A204.1 (cell line): ENCODE results near the gene OR2AE1.

ENCODE experiments used
- FAIRE-seq: peaks from 2 replicates; lab custom pipeline; 2012; peaks lifted over from hg19 to GRCh38; lab: Jason Lieb, UNC

The OR2AE1 gene

GRCh38 chr7:99855236-99855635 is 21.6 kb downstream of the OR2AE1 start:
- no peak for FAIRE-seq

- no peak for FAIRE-seq
Measured at GRCh38 chr7:99848420-99849216, 28.2 kb downstream of the OR2AE1 start.

- no peak for FAIRE-seq
Measured at GRCh38 chr7:99844328-99844727, 32.5 kb downstream of the OR2AE1 start.

GRCh38 chr7:99843808-99844207 is 33.0 kb downstream of the OR2AE1 start:
- no peak for FAIRE-seq

- FAIRE-seq, result no peak
Measured at GRCh38 chr7:99842926-99843325, 33.9 kb downstream of the OR2AE1 start.

GRCh38 chr7:99840136-99840869 is 36.5 kb downstream of the OR2AE1 start:
- FAIRE-seq, result no peak

- FAIRE-seq, result no peak
Measured at GRCh38 chr7:99839287-99840021, 37.4 kb downstream of the OR2AE1 start.

GRCh38 chr7:99837649-99838361 is 39.0 kb downstream of the OR2AE1 start:
- no peak for FAIRE-seq

- no peak for FAIRE-seq
Measured at GRCh38 chr7:99835189-99835588, 41.6 kb downstream of the OR2AE1 start.

- no peak for FAIRE-seq
Measured at GRCh38 chr7:99834382-99834781, 42.5 kb downstream of the OR2AE1 start.

GRCh38 chr7:99833289-99833877 is 43.5 kb downstream of the OR2AE1 start:
- no peak for FAIRE-seq

GRCh38 chr7:99831595-99831994 is 45.2 kb downstream of the OR2AE1 start:
- FAIRE-seq, result no peak

- no peak for FAIRE-seq
Measured at GRCh38 chr7:99829524-99830160, 47.2 kb downstream of the OR2AE1 start.

- no peak for FAIRE-seq
Measured at GRCh38 chr7:99828811-99829210, 48.0 kb downstream of the OR2AE1 start.

GRCh38 chr7:99827040-99827778 is 49.6 kb downstream of the OR2AE1 start:
- no peak for FAIRE-seq
